Endodermal cell (in vitro differentiated cells): Measurements from ENCODE around the gene FUT4. TPM values are rescaled to one million over a fixed set of nuclear protein-coding genes. Genes with fewer than 3 reads are reported as not detected.
"Not testable (repeated sequence)": the region's sequence is repeated elsewhere in the genome, so short reads cannot be mapped to it uniquely, and the experiment has no call there.

ENCODE experiments used
- DNase-seq: peaks from one replicate; pipeline ENCODE4 v3.0.0-alpha.2; 2017
- H3K27ac ChIP-seq: 2 replicates; pipeline ENCODE4 v1.5.1; 2013; ENCODE audit warnings: mild to moderate bottlenecking, low read depth, low read length, moderate library complexity
- H3K27me3 ChIP-seq: 2 replicates; pipeline ENCODE4 v1.6.1; 2013; ENCODE audit warnings: mild to moderate bottlenecking, low read length, moderate library complexity; ENCODE audit not compliant: insufficient read depth, control insufficient read depth, poor library complexity, severe bottlenecking
- H3K36me3 ChIP-seq: 2 replicates; pipeline ENCODE4 v1.7.0; 2013; ENCODE audit warnings: mild to moderate bottlenecking, low read length, moderate library complexity; ENCODE audit not compliant: control insufficient read depth, insufficient read depth
- H3K4me1 ChIP-seq: one replicate; pipeline ENCODE4 v1.7.0; 2013; ENCODE audit warnings: low read length; ENCODE audit not compliant: control insufficient read depth, insufficient read depth
- H3K4me3 ChIP-seq: 2 replicates; pipeline ENCODE4 v1.5.1; 2013; ENCODE audit warnings: mild to moderate bottlenecking, low read length, moderate library complexity
- H3K9ac ChIP-seq: 2 replicates; pipeline ENCODE4 v1.6.1; 2013; ENCODE audit warnings: mild to moderate bottlenecking, low read length, moderate library complexity; ENCODE audit not compliant: poor library complexity, severe bottlenecking; ENCODE audit errors: extremely low read depth
- H3K9me3 ChIP-seq: 2 replicates; pipeline ENCODE4 v1.6.1; 2013; ENCODE audit warnings: mild to moderate bottlenecking, low read length, moderate library complexity; ENCODE audit not compliant: control insufficient read depth
- H3K27ac Mint-ChIP-seq: 2 replicates; pipeline ENCODE4 v1.8.0; 2020; ENCODE audit warnings: mixed read lengths
- H3K27me3 Mint-ChIP-seq: 2 replicates; pipeline ENCODE4 v1.8.0; 2021; ENCODE audit warnings: mild to moderate bottlenecking, mixed read lengths; ENCODE audit not compliant: insufficient read depth
- H3K36me3 Mint-ChIP-seq: 2 replicates; pipeline ENCODE4 v1.8.0; 2020; ENCODE audit warnings: low read depth, mixed read lengths
- H3K4me1 Mint-ChIP-seq: 2 replicates; pipeline ENCODE4 v1.8.0; 2020; ENCODE audit warnings: mixed read lengths
- H3K4me3 Mint-ChIP-seq: 2 replicates; pipeline ENCODE4 v1.8.0; 2020; ENCODE audit warnings: mild to moderate bottlenecking, moderate library complexity, mixed read lengths
- H3K9me3 Mint-ChIP-seq: 2 replicates; pipeline ENCODE4 v1.8.0; 2020; ENCODE audit warnings: mild to moderate bottlenecking, mixed read lengths
- WGBS, 2 experiments: methylation state at CpG; one replicate each; pipeline versions ENCODE4 v1.1.5 to v1.1.7; 2013; ENCODE audit warnings: missing lambda C conversion rate in 2 of 2, mixed read lengths in 1 of 2; ENCODE audit not compliant: insufficient coverage in 1 of 2, insufficient read length in 1 of 2; 5-methylcytosine and 5-hydroxymethylcytosine counted together
- total RNA-seq, 2 donors: library from RNA; stranded (reverse); fragmentation: NEBNext Ultra II Directional in 1 of 2; extraction: Animal tissue kit (Norgen Biotek cat#: 25700) in 1 of 2; gene quantifications; 2 replicates in 1 of 2; 3 replicates in 1 of 2; pipeline ENCODE4 v1.2.1, GENCODE V29; 2021
- TF ChIP-seq, protein P1 (sequence below): fragments of 200-600 bp; sonication (generic); conservative IDR thresholded peaks from 2 replicates; pipeline ENCODE4 v1.5.0; 2021; ENCODE audit warnings: antibody characterized with exemption, mild to moderate bottlenecking

FUT4 gene
- total RNA-seq, 2 donors from 2014 or later, result 2.8 to 5.4 TPM

DNA sequence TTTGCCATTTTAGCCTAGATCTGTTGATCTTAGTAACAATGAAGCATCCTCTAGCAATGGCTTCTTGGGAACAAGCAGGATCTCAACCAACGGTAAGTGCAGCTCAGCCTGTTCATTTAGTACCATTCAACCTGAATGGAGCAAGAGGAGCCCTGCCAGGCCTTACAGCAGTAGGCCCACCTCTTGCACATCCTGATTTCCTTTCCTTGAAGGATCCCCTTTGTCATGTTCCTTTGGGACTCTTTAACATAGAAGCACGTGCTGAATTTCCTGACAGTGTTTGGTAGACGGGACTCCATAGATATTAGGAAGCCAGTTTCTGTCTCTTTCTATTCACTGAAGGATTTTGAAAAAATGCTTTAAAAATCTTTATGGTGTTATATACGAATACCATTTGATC, 25.0 kb downstream of the FUT4 start:
- Histone ChIP-seq H3K4me1 (no peaks in the 10 kb centered on the region), H3K9ac (no peak overlapping the region), H3K4me3 (no peak overlapping the region), H3K27me3 (no peaks in the 10 kb centered on the region), H3K9me3 (no peaks in the 10 kb centered on the region), H3K27ac (no peak overlapping the region), H3K36me3 (no peaks in the 10 kb centered on the region)
- DNase-seq, result no peak
- Mint-ChIP-seq H3K4me3 (no peak overlapping the region), H3K27me3 (peaks cover 8% of the 10 kb centered on the region), H3K4me1 (peaks cover 5% of the 10 kb centered on the region), H3K36me3 (no peaks in the 10 kb centered on the region), H3K9me3 (peaks cover 6% of the 10 kb centered on the region), H3K27ac (no peak overlapping the region)
- WGBS, 2 experiments, result 80 to 89% methylated on average over 2 to 4 of the region's 4 CpGs
- TF ChIP-seq, protein P1, sequence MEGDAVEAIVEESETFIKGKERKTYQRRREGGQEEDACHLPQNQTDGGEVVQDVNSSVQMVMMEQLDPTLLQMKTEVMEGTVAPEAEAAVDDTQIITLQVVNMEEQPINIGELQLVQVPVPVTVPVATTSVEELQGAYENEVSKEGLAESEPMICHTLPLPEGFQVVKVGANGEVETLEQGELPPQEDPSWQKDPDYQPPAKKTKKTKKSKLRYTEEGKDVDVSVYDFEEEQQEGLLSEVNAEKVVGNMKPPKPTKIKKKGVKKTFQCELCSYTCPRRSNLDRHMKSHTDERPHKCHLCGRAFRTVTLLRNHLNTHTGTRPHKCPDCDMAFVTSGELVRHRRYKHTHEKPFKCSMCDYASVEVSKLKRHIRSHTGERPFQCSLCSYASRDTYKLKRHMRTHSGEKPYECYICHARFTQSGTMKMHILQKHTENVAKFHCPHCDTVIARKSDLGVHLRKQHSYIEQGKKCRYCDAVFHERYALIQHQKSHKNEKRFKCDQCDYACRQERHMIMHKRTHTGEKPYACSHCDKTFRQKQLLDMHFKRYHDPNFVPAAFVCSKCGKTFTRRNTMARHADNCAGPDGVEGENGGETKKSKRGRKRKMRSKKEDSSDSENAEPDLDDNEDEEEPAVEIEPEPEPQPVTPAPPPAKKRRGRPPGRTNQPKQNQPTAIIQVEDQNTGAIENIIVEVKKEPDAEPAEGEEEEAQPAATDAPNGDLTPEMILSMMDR, result no peak

GRCh38 chr11:94572975-94573374, 29.3 kb downstream of the FUT4 start:
- H3K27me3 ChIP-seq, result peaks cover 13% of the 10 kb centered on the region
- not testable (repeated sequence) for H3K4me3 ChIP-seq, H3K27ac Mint-ChIP-seq, H3K36me3 Mint-ChIP-seq, H3K4me3 Mint-ChIP-seq, H3K4me1 Mint-ChIP-seq, H3K9ac ChIP-seq, H3K36me3 ChIP-seq, H3K4me1 ChIP-seq, H3K9me3 ChIP-seq, H3K27ac ChIP-seq, H3K9me3 Mint-ChIP-seq, DNase-seq
- WGBS, 2 experiments, result no CpG with 5 or more reads among the region's 2 CpGs
- peaks cover 22% of the 10 kb centered on the region for H3K27me3 Mint-ChIP-seq

- DNase-seq, result no peak
- Mint-ChIP-seq H3K27ac (no peak overlapping the region), H3K4me1 (no peaks in the 10 kb centered on the region), H3K9me3 (peaks cover 6% of the 10 kb centered on the region), H3K36me3 (no peaks in the 10 kb centered on the region), H3K27me3 (peaks cover 22% of the 10 kb centered on the region), H3K4me3 (no peak overlapping the region)
- H3K36me3 ChIP-seq, result no peaks in the 10 kb centered on the region
- H3K27ac ChIP-seq, result no peak overlapping the region
- 83 to 86% methylated on average over 9 to 13 of the region's 13 CpGs for WGBS, 2 experiments
- no peaks in the 10 kb centered on the region for H3K4me1 ChIP-seq
- H3K9ac ChIP-seq, result no peak overlapping the region
- TF ChIP-seq, protein P1, result no peak
- H3K27me3 ChIP-seq, result peaks cover 13% of the 10 kb centered on the region
- no peak overlapping the region for H3K4me3 ChIP-seq
- H3K9me3 ChIP-seq, result no peaks in the 10 kb centered on the region
Measured at GRCh38 chr11:94574193-94574961, 30.7 kb downstream of the FUT4 start.
